Activated naive CD4-positive, alpha-beta T cell (primary cell): Measurements from ENCODE around the gene PDE1C.
"Not testable (repeated sequence)": the region's sequence is repeated elsewhere in the genome, so short reads cannot be mapped to it uniquely, and the experiment has no call there.

Source experiments
- DNase-seq, 4 experiments: peaks; one replicate each; lab custom pipeline; 2025; lab: John Stamatoyannopoulos, UW

The PDE1C gene

GRCh38 chr7:32043688-32044087, 26.5 kb downstream of the PDE1C start:
- no peak for DNase-seq

GRCh38 chr7:32042900-32043299, 27.3 kb downstream of the PDE1C start:
- DNase-seq: no peak

GRCh38 chr7:32039000-32039756, 31.0 kb downstream of the PDE1C start:
- DNase-seq: no peak

- DNase-seq: no peak
Measured at GRCh38 chr7:32037650-32038198, 32.5 kb downstream of the PDE1C start.

- no peak for DNase-seq
Measured at GRCh38 chr7:32036557-32036956, 33.6 kb downstream of the PDE1C start.

GRCh38 chr7:32034052-32034451, 36.2 kb downstream of the PDE1C start:
- DNase-seq: no peak

GRCh38 chr7:32033006-32033405, 37.2 kb downstream of the PDE1C start:
- DNase-seq: no peak

GRCh38 chr7:32032211-32032610, 38.0 kb downstream of the PDE1C start:
- DNase-seq: no peak

GRCh38 chr7:32030904-32031692, 39.1 kb downstream of the PDE1C start:
- DNase-seq: no peak

GRCh38 chr7:32026083-32026425, 44.2 kb downstream of the PDE1C start:
- DNase-seq: no peak

- no peak for DNase-seq
Measured at GRCh38 chr7:32025381-32026082, 44.7 kb downstream of the PDE1C start.

GRCh38 chr7:32023376-32023775, 46.8 kb downstream of the PDE1C start:
- no peak for DNase-seq

- no peak for DNase-seq
Measured at GRCh38 chr7:32022966-32023365, 47.2 kb downstream of the PDE1C start.

- no peak for DNase-seq
Measured at GRCh38 chr7:32020551-32021159, 49.6 kb downstream of the PDE1C start.

GRCh38 chr7:32018845-32019578, 51.2 kb downstream of the PDE1C start:
- no peak for DNase-seq

- no peak for DNase-seq
Measured at GRCh38 chr7:32015133-32015532, 55.1 kb downstream of the PDE1C start.

GRCh38 chr7:32013471-32013870, 56.7 kb downstream of the PDE1C start:
- not testable (repeated sequence) for DNase-seq

- DNase-seq: no peak
Measured at GRCh38 chr7:32005577-32005976, 64.6 kb downstream of the PDE1C start.

GRCh38 chr7:32001948-32002347, 68.3 kb downstream of the PDE1C start:
- no peak for DNase-seq

GRCh38 chr7:31997423-31997822, 72.8 kb downstream of the PDE1C start:
- DNase-seq: no peak

- DNase-seq: no peak
Measured at GRCh38 chr7:31995134-31995533, 75.1 kb downstream of the PDE1C start.
